NOMO-1 treated with dmso at 0.1 percent for 144 hours (cell line): ENCODE data around the gene MYO3B.
"Not testable (repeated sequence)": the region's sequence is repeated elsewhere in the genome, so short reads cannot be mapped to it uniquely, and the experiment has no call there.

Experiments
- DNase-seq: peaks from one replicate; lab custom pipeline; 2025; ENCODE audit not compliant: unreplicated experiment; lab: John Stamatoyannopoulos, UW

The MYO3B gene

GRCh38 chr2:170586571-170587095, 408.7 kb downstream of the MYO3B start:
- DNase-seq: no peak

- no peak for DNase-seq
Measured at GRCh38 chr2:170587117-170587516, 409.2 kb downstream of the MYO3B start.

GRCh38 chr2:170587922-170588321, 410.0 kb downstream of the MYO3B start:
- no peak for DNase-seq

GRCh38 chr2:170588729-170589128, 410.8 kb downstream of the MYO3B start:
- DNase-seq: no peak

- DNase-seq: no peak
Measured at GRCh38 chr2:170596576-170596975, 418.6 kb downstream of the MYO3B start.

GRCh38 chr2:170598067-170598395, 420.1 kb downstream of the MYO3B start:
- no peak for DNase-seq

GRCh38 chr2:170601489-170601888, 423.5 kb downstream of the MYO3B start:
- DNase-seq: no peak

- no peak for DNase-seq
Measured at GRCh38 chr2:170605862-170606261, 427.9 kb downstream of the MYO3B start.

- no peak for DNase-seq
Measured at GRCh38 chr2:170607171-170607570, 429.2 kb downstream of the MYO3B start.

GRCh38 chr2:170610615-170611014, 432.7 kb downstream of the MYO3B start:
- no peak for DNase-seq

GRCh38 chr2:170618948-170619347, 441.0 kb downstream of the MYO3B start:
- DNase-seq: not testable (repeated sequence)

- DNase-seq: not testable (repeated sequence)
Measured at GRCh38 chr2:170635094-170635493, 457.1 kb downstream of the MYO3B start.

GRCh38 chr2:170639635-170640034, 461.7 kb downstream of the MYO3B start:
- no peak for DNase-seq

- no peak for DNase-seq
Measured at GRCh38 chr2:170641961-170642360, 464.0 kb downstream of the MYO3B start.

GRCh38 chr2:170643346-170643745, 465.4 kb downstream of the MYO3B start:
- DNase-seq: no peak

- DNase-seq: no peak
Measured at GRCh38 chr2:170647741-170648436, 469.9 kb downstream of the MYO3B start.

- DNase-seq: no peak
Measured at GRCh38 chr2:170651624-170652325, 473.8 kb downstream of the MYO3B start.

GRCh38 chr2:170652637-170653417, 474.9 kb downstream of the MYO3B start:
- no peak for DNase-seq

- no peak for DNase-seq
Measured at GRCh38 chr2:170656669-170657068, 478.7 kb downstream of the MYO3B start.

- DNase-seq: no peak
Measured at GRCh38 chr2:170660409-170660808, 482.5 kb downstream of the MYO3B start.

GRCh38 chr2:170665743-170666142, 487.8 kb downstream of the MYO3B start:
- no peak for DNase-seq

- no peak for DNase-seq
Measured at GRCh38 chr2:170669909-170670308, 492.0 kb downstream of the MYO3B start.
